HG02571 (cell line): ENCODE data around the gene PROM1.

Experiments
- ATAC-seq: cut with Tn5 transposase; IDR thresholded peaks from one replicate; pipeline ENCODE4 v1.9.1; 2021; ENCODE audit warnings: mild to moderate bottlenecking, moderate library complexity; ENCODE audit not compliant: unreplicated experiment

PROM1 gene

DNA sequence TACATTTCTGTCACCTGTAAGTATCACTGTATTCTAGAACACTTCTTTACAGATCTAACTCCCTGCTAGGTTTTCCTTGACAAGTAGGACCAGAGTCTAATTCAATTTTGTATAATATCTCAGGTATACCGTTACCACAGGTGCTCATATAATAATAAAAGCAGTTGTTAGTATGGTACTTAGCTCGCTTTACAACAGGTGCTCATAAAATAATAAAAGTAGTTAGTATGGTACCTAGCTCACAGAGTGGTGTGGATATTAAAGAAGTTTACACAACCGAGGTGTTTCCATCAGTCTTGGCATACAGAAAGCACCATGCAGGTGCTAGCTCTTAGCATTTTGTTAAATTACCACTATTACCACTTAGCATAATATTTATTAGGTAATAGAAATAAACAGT, 88.0 kb downstream of the PROM1 start:
- no peak for ATAC-seq

- no peak for ATAC-seq
Observed at GRCh38 chr4:15992167-15992485, 91.7 kb downstream of the PROM1 start.

DNA sequence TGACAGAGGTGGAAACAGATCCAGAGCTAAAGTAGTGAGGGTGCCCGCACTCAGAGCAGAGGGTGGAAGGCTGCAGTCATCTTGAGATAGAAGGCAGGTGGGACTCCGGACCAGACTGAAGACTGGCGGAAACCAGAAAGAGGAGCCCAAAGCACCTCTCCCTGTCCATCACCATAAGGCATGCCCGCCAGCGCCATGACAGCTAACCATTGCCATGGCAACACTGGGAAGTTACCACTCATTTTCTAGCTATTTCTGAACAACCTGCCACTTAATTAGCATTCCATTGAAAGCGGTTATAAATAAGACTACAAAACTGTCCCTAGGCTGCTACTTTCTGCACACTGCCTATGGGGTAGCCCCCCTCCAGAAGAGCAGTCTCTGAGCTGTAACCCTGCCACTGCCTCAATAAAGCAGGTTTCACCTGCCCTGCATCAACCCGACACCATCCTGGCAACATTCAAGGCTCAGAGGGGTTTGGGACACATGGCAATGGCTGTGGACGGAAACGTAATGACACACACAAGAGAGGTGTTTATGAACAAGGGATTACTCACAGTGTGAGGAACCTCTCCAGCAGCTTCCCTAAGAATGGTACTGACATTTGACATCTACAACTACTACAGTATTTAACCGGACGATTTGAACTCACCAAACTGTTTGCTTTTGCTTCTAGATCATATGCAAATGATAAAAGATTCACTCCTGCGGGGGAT, 93.1 kb downstream of the PROM1 start:
- no peak for ATAC-seq

- no peak for ATAC-seq
Observed at GRCh38 chr4:15989424-15989823, 94.4 kb downstream of the PROM1 start.

GRCh38 chr4:15988222-15988621, 95.6 kb downstream of the PROM1 start:
- no peak for ATAC-seq

GRCh38 chr4:15986907-15987306, 96.9 kb downstream of the PROM1 start:
- no peak for ATAC-seq

GRCh38 chr4:15983610-15984009, 100.2 kb downstream of the PROM1 start:
- ATAC-seq, result no peak

DNA sequence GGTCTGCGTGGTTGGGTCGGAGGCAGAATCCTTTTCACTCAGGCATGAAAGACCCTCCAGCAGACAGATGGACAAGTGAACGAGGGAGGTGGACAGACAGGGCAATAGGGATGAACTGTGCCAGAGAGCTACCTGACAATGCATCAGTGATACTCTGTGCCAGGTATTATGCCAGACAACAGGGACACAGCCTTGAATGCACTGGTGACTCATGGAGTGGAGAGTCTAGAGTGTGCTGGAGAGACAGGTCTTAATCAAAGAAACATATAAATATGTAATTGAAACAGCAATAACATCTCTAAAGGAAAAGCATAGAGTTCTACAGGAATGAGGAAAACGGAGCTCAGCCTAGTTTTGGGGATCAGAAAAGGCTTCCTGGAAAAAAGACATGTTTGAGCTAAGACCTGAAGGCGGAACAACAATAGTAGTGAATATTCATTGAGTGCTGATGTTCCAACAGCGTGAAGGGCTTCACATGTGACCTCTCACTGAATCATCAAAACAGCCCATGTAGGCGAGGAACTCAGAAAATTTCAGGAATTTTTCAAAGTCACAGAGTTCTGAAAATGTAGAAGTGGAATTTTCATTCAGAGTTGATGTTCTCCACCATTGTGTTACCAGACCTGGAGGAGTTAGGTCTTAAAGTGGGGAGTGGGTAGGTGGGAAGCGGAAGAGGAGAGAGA, 100.8 kb downstream of the PROM1 start:
- ATAC-seq, result no peak

DNA sequence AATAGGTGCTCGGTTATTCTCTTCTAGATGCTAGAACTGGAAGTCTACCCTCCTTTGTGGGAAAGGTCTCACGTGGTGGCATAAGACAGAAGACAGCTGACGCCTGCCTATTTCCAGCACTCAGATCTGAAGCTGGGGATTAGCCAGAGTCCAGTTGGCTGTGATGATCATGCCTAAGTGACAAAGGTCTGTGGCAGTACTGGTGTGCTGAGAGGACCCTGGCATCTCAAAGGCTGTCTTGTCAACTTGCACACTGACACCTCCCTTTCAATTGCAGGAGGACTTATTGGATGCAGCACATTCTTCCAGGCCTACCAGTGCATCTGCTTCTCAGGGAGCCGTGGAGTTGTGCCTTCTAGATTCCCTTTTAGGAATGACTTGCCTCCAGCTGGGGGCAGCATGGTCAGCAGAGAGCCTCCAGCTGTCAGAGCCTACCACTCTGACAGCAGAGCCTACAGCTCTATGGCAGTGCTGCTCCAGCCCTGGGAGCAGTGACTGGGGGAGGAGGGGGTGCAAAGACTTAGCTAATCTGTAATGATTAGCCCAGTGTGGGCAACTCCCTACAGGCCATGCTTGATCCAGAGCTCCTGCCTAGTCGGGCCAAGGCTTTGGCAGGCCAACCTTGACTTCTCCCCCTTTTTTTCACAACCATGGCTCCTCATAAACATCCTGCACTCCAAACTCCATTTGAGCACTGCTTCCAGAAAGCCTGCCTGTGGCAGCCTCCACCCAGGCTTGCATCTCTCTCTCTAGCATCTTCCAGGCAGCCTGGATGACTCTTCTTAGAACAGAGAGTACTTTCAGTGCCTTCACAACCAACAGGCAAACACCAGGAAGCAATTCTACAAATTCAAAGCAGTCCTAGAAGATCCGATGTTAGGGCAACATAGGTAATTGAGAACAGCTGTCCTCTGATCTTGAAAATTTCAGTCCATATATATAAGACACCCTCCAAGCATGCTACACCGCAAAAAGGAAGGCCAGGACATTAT, 107.1 kb downstream of the PROM1 start:
- no peak for ATAC-seq

DNA sequence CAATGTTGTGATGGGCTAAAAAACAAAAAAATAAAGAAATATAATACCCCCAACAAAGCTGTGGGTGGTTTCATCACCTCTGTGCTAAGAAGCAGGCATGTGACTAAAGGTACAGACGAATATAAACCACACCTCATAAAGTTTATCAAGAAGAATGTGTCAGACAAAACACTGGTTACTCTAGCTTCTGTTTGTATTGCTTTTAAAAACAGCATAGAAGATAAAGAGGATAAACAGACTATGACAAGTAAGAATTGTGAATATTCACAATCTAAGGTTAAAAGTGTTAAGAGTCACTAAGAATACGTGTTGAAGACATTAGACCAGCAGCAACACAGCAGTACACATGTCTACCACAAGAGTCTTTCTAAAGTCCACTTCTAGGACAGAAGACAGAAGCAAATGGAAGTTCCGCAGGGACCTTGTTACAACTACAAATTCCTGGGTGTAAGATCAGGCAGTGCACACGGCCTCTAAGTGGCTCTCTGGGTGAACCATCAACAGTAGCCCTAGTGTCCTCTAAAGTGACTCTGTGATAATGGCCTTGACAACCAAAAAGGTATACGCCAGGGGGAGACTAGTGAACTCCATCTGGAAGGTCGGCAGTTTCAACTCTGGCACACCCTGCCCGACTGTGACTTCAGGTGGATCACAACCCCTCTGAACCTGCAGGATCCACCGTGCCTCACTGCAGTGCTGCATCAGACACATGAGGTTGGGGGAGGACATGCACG, 112.6 kb downstream of the PROM1 start:
- ATAC-seq, result no peak

- ATAC-seq, result no peak
Observed at GRCh38 chr4:15968551-15969300, 115.1 kb downstream of the PROM1 start.

DNA sequence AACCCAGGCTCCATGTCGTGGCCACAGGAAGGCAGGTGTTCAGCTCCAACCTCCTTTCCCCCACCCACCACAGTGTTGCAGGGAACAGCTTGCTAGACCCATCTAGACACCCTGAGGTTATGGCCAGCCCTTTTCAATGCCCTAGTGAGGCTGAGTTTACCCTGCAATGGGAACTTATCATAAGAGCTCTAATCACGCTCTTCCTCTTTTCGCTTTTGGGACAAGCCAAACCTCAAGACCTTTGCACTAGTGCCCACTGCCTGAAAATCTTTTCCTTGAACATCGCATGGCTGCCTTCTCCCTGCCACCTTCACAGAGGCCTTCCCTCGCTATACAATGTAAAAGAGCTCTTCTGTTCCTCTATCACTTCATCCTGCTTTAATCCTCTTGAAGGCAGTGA, 118.5 kb downstream of the PROM1 start:
- ATAC-seq, result no peak

- no peak for ATAC-seq
Observed at GRCh38 chr4:15964159-15964558, 119.7 kb downstream of the PROM1 start.

GRCh38 chr4:15963576-15963975, 120.2 kb downstream of the PROM1 start:
- ATAC-seq, result peak; percentile 88

- peak; percentile 50 for ATAC-seq
Observed at GRCh38 chr4:15963001-15963451, 120.8 kb downstream of the PROM1 start, which contains the start of gene FGFBP2. Gene FGFBP2 (minus strand): TSS chr4:15963175. CDS start chr4:15963129, 46 bp downstream.

DNA sequence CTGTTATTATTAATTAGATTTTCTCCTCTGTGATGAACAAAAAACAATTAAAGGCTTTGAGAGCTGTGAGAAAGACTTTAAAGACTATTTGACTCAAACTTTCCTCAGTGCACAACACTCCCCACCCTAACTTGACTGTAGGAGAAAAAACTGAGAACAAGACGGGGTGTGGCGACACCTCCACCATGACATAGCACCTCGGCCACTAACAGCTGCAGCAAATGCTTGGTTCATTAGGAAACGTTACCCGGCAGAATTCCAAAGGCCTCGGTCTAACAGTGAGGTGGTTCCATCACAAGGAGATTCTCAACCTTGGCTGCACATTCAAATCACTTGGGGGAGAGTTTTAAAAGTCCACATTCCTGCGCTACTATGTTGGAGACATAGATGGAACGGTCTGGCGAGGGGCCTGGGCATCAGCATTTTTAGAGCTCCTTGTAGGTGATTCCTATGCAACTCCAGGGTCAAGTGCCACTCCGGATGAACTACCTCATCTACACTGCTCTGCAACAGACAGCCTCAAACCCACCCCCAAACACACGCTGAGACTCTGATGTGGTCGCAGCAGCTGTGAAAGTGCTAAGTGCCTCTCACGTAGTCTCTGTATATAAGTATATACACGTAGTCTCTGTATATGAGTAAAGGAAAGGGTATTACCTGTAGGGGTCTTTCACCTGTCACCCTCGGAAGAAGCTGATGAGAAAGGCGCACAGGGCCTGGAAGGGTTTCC, 121.9 kb downstream of the PROM1 start:
- no peak for ATAC-seq

DNA sequence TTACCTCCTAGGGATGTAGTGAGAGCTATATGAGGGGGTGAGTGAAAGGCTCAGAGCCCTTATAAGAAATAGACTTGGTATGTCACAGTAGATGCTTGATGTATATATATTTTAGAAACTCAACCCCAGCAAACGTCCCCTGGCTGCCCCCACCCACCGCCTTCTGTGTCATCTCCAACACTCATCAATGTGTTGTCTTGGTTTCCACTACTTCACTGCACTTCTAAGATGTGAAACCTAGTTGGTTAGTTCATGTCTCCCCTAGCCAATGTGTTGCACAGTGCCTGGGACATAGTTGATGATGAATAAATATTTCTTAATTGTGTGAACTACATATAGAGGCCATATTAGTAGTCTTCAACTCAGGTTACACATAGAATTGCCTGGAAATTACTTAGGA, 125.3 kb downstream of the PROM1 start:
- ATAC-seq, result no peak

- ATAC-seq, result peak; percentile 91
Observed at GRCh38 chr4:15956179-15956850, 127.5 kb downstream of the PROM1 start.

DNA sequence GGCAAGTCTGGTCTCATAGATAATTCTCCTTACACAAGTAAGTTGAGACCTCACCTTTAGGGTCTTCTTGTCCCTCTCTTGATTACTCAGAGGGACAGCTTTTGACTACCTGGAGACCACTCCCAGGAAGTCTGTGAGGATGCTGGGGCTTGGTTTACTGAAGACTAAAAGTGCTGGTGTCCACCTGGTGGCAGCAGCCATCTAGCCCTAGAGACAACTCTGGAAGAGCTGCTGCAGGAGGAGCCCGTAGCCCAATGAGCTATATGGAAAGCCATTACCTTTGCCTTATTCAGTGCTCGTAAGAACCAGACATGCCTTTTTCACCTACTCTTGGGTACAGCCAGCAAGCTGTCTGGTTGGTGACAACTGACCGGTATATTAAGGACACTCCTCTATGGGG, 128.2 kb downstream of the PROM1 start:
- ATAC-seq, result no peak
